WI38 (cell line): ENCODE measurements around the gene ATP1B3.

Experiments
- H3K4me3 ChIP-seq: 2 replicates; pipeline ENCODE4 v1.5.1; 2011; ENCODE audit warnings: low read depth, mild to moderate bottlenecking, control low read depth, low read length
- TF ChIP-seq, protein P1 (sequence below): IDR thresholded peaks from 2 replicates; pipeline ENCODE4 v1.5.1; 2012; ENCODE audit warnings: low read depth, mild to moderate bottlenecking, control low read depth, low read length

ATP1B3 gene

DNA sequence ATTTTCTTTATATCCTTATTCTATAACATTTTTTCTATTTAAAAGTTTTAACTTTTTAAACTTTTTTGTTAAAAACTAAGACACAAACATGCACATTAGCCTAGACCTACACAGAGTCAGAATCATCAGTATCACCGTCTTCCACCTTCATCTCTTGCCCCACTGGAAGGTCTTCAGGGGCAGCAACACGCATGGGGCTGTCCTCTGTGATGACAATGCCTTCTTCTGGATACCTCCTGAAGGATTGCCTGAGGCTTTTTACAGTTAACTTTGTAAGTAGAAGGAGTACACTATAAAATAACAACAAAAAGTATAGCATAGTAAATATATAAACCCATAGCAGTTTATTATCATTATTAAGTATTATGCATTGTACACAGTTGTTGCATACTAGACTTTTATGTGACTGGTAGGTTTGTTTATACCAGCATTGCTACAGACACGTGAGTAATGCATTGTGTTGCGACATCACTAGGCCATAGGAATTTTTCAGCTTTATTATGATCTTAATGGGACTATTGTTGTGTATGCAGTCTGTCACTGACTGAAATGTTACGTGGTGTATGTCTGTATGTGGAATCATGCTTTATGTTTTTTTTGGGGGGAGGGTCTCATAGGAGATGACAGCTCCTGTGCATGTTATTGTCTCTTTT, 18.2 kb downstream of the ATP1B3 start:
- no peak overlapping the region for H3K4me3 ChIP-seq
- TF ChIP-seq, protein P1, sequence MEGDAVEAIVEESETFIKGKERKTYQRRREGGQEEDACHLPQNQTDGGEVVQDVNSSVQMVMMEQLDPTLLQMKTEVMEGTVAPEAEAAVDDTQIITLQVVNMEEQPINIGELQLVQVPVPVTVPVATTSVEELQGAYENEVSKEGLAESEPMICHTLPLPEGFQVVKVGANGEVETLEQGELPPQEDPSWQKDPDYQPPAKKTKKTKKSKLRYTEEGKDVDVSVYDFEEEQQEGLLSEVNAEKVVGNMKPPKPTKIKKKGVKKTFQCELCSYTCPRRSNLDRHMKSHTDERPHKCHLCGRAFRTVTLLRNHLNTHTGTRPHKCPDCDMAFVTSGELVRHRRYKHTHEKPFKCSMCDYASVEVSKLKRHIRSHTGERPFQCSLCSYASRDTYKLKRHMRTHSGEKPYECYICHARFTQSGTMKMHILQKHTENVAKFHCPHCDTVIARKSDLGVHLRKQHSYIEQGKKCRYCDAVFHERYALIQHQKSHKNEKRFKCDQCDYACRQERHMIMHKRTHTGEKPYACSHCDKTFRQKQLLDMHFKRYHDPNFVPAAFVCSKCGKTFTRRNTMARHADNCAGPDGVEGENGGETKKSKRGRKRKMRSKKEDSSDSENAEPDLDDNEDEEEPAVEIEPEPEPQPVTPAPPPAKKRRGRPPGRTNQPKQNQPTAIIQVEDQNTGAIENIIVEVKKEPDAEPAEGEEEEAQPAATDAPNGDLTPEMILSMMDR, result no peak

- H3K4me3 ChIP-seq, result no peak overlapping the region
- TF ChIP-seq, protein P1, result no peak
These were observed 19.3 kb downstream of the ATP1B3 start for GRCh38 chr3:141895731-141896130.

DNA sequence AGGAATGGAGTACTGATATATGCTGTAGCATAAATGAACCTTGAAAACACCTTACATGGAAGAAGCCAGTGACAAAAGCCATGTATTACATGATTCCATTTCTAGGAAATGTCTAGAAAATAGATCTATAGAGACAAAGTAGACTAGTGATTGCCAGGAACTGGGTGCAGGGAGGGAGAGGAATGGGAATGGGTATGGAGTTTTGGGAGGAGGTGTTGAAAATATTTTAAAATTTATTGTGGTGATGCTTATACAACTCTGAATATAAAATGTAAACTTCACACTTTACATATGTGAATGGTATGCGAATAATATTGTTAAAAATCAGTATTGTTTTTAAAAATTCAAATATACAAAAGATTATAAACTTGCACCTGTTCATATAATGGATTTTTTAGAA, 22.5 kb downstream of the ATP1B3 start:
- H3K4me3 ChIP-seq, result no peak overlapping the region
- TF ChIP-seq, protein P1, result no peak

DNA sequence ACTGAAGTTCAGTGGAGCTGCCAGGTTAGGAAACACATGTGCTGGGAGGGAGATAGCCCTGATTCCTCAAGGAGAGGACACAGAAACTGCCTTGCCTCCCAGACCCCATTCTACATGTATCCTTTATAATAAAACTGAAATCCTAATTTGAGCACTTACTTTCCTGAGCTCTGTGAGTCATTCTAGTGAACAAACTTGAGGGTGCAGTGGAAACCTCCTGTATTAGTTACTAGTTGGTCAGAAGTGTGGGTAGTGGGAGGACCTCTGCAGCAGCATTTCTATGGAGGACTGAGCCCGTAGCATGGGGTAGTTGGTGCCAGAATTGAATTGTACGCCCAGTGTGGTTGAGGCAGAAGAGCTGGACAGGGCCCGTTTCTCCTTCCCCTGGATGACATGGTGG, 23.9 kb downstream of the ATP1B3 start:
- no peak overlapping the region for H3K4me3 ChIP-seq
- TF ChIP-seq, protein P1, result no peak

DNA sequence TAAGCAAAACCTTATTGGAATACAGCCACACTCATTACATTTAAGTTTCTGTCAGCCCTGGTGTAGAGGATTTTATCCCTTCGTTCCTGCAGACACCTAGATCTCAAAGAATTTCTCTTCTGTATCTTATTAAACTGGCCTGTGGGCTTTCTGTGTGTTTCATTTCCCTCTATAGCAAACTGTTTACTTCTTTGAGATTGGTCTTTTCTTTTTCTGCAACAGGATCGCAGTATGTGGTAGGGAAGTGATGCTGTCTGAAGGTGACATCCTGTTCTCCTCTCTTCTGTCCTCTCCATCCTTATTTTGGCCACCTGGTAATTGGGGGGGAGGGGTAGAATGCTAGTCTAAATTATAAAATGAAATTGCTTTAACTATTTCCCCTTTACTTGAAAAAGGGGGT, 25.5 kb downstream of the ATP1B3 start:
- TF ChIP-seq, protein P1, result no peak

DNA sequence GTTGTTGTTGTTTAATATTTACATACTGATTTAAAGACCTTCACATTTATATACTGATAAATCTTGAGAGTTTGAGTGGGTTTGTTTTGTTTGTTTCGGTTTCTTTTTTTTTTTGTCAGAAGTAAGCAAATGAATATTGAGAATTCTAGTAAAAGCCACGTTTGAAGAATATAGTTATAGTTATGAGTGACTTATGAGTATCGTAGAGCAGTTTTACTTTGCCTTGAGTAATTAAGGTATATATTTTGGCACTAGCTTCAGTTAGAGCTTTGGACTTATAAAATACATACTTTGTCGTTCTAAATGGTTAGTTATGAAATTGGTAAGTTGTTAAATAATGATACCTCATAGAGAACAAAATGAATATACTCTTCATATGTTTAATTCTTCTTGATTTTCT, 27.8 kb downstream of the ATP1B3 start:
- TF ChIP-seq, protein P1, result no peak
- H3K4me3 ChIP-seq, result no peak overlapping the region

More for the DNA sequence above, 25.5 kb downstream of the ATP1B3 start:
- H3K4me3 ChIP-seq, result no peak overlapping the region

- TF ChIP-seq, protein P1, result no peak
- no peak overlapping the region for H3K4me3 ChIP-seq
These were observed 28.7 kb downstream of the ATP1B3 start for GRCh38 chr3:141905129-141905528.
